BLaER1 treated with 17β-estradiol and CSF1 and Interleukin-3, amounts not matched to agents 10 nM and 100 nM (cell line): ENCODE data around the gene TMPRSS5.
"Not testable (repeated sequence)": the region's sequence is repeated elsewhere in the genome, so short reads cannot be mapped to it uniquely, and the experiment has no call there.

Source experiments
- H3K27ac ChIP-seq, 11 experiments: shearing (Covaris generic); formaldehyde crosslinking; 2 replicates each; pipeline ENCODE4 v1.8.1; 2022
- H3K27me3 ChIP-seq, 11 experiments: shearing (Covaris generic); formaldehyde crosslinking; 2 replicates each; pipeline ENCODE4 v1.8.1; 2022
- H3K36me3 ChIP-seq, 11 experiments: shearing (Covaris generic); formaldehyde crosslinking; 2 replicates each; pipeline ENCODE4 v1.8.1; 2022
- H3K4me1 ChIP-seq, 10 experiments: shearing (Covaris generic); formaldehyde crosslinking; 2 replicates each; pipeline ENCODE4 v1.8.1; 2022
- H3K4me2 ChIP-seq, 11 experiments: shearing (Covaris generic); formaldehyde crosslinking; 2 replicates each; pipeline ENCODE4 v1.8.1; 2022
- H3K4me3 ChIP-seq, 10 experiments: shearing (Covaris generic); formaldehyde crosslinking; 2 replicates each; pipeline ENCODE4 v1.8.1; 2022
- H3K9ac ChIP-seq, 11 experiments: shearing (Covaris generic); formaldehyde crosslinking; 2 replicates each; pipeline ENCODE4 v1.8.1; 2022
- H3K9me3 ChIP-seq, 11 experiments: shearing (Covaris generic); formaldehyde crosslinking; replicated peaks in 1 of 11; 2 replicates each; pipeline ENCODE4 v1.8.1; 2022
- H4K20me1 ChIP-seq, 11 experiments: shearing (Covaris generic); formaldehyde crosslinking; 2 replicates each; pipeline ENCODE4 v1.8.1; 2022
- Cebpa-rat ChIP-seq, 11 experiments: shearing (Covaris generic); IDR thresholded peaks; 2 replicates each; pipeline ENCODE4 v1.8.1; 2022

Gene TMPRSS5

GRCh38 chr11:113675565-113675964 is 30.5 kb downstream of the TMPRSS5 start:
- no peak for TF ChIP-seq Cebpa-rat (IDR thresholded peaks at IDR 0.05)
- Histone ChIP-seq H3K27ac (peak overlapping the region in 5 of 11 experiments; percentile 2 to 53 (median 52); a peak in 6 of 22 replicates), H3K27me3 (no peaks in the 10 kb centered on the region), H3K9ac (peak overlapping the region in 4 of 11 experiments; percentile 3 to 47 (median 20); a peak in 4 of 22 replicates), H3K4me3 (peak overlapping the region in 1 of 10 experiments; percentile 29; a peak in 1 of 20 replicates), H3K9me3 (no peaks in the 10 kb centered on the region), H3K4me2 (peak overlapping the region; percentile 28 to 88 (median 73)), H3K36me3 (no peaks in the 10 kb centered on the region), H3K4me1 (peaks cover 17 to 41% (median 32%) of the 10 kb centered on the region in 10 experiments), H4K20me1 (no peaks in the 10 kb centered on the region)

DNA sequence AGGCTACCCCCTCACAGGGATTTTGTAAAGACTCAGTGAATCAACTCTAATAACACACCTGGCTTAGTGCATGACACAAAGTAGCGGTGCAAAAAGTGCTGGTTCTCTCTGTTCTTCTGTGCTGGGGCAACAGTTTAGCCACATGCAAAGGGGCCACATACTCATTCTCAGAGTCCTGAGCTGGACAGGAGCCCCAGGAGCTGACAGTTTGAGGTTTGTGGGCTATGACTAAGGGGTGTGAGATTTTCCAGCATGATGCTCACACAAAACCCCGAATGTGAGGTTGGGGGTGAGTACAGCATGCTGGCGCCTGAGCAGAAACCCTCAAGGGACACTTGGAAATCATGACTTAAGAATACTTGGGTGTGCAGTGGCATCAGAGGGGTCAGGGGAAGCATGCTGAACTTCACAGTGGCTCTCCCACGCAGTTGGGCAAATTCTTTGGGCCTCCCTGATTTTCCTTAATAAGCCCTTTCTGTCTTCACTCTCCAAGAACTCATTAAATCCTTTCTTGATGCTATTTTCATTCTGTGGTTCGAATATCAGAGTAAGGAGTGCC is 31.0 kb downstream of the TMPRSS5 start:
- peak overlapping the region in 5 of 11 experiments; percentile 2 to 53 (median 52); a peak in 6 of 22 replicates for H3K27ac ChIP-seq
- no peaks in the 10 kb centered on the region for H3K27me3 ChIP-seq
- H3K4me3 ChIP-seq, result no peak overlapping the region
- no peaks in the 10 kb centered on the region for H3K36me3 ChIP-seq
- peaks cover 17 to 41% (median 32%) of the 10 kb centered on the region in 10 experiments for H3K4me1 ChIP-seq
- peak overlapping the region in 4 of 11 experiments; percentile 3 to 47 (median 20); a peak in 4 of 22 replicates for H3K9ac ChIP-seq
- H3K9me3 ChIP-seq, result no peaks in the 10 kb centered on the region
- H3K4me2 ChIP-seq, result peak overlapping the region; percentile 28 to 88 (median 73)
- TF ChIP-seq Cebpa-rat (IDR thresholded peaks at IDR 0.05), result no peak
- H4K20me1 ChIP-seq, result no peaks in the 10 kb centered on the region

- Histone ChIP-seq H3K36me3 (no peaks in the 10 kb centered on the region), H4K20me1 (no peaks in the 10 kb centered on the region), H3K4me1 (peaks cover 19 to 41% (median 32%) of the 10 kb centered on the region in 10 experiments), H3K9ac (no peak overlapping the region), H3K27ac (no peak overlapping the region), H3K4me3 (no peak overlapping the region), H3K9me3 (no peaks in the 10 kb centered on the region), H3K27me3 (no peaks in the 10 kb centered on the region), H3K4me2 (peak overlapping the region in 7 of 11 experiments; percentile 5 to 88 (median 68); a peak in 6 of 22 replicates)
- TF ChIP-seq Cebpa-rat (IDR thresholded peaks at IDR 0.05), result no peak
Measured at GRCh38 chr11:113674397-113674685, 31.8 kb downstream of the TMPRSS5 start.

GRCh38 chr11:113673550-113674396 is 32.3 kb downstream of the TMPRSS5 start:
- no peak overlapping the region for H3K27ac ChIP-seq
- H3K27me3 ChIP-seq, result no peaks in the 10 kb centered on the region
- H3K4me1 ChIP-seq, result peaks cover 22 to 41% (median 33%) of the 10 kb centered on the region in 10 experiments
- H3K9me3 ChIP-seq, result no peaks in the 10 kb centered on the region
- no peak overlapping the region for H3K4me3 ChIP-seq
- no peak overlapping the region for H3K9ac ChIP-seq
- peak overlapping the region in 7 of 11 experiments; percentile 3 to 77 (median 24); a peak in 9 of 22 replicates for H3K4me2 ChIP-seq
- no peaks in the 10 kb centered on the region for H3K36me3 ChIP-seq
- TF ChIP-seq Cebpa-rat (IDR thresholded peaks at IDR 0.05), result no peak
- no peaks in the 10 kb centered on the region for H4K20me1 ChIP-seq

DNA sequence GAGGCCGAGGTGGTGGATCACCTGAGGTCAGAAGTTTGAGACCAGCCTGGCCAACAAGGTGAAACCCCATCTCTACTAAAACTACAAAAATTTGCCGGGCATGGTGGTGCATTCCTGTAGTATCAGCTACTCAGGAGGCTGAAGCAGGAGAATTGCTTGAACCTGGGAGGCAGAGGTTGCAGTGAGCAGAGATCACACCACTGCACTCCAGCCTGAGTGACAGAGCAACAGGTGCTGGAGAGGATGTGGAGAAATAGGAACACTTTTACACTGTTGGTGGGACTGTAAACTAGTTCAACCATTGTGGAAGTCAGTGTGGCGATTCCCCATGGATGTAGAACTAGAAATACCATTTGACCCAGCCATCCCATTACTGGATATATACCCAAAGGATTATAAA is 34.2 kb downstream of the TMPRSS5 start:
- not testable (repeated sequence) for H3K9ac ChIP-seq

DNA sequence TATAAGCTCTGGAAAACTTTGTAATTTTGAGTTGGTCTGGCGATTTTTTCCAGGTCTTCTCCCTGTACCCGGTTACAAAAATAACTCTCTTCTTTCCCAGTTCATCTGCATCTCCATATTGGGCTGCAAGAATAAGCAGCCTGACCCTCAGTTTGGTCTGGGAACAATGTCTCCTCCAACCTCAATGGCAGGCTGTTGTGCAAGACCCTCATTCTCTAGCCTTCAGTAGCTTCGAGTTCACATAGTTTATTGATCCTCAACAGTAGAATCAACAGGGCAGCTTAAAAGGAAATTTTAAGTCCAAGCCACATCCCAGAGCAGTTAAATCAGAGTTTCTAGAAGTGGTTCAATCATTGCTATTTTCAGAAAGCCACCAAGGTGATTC is 35.3 kb downstream of the TMPRSS5 start:
- H3K27ac ChIP-seq, result no peak overlapping the region

More for the DNA sequence above, 34.2 kb downstream of the TMPRSS5 start:
- not testable (repeated sequence) for H3K4me3 ChIP-seq, H3K27ac ChIP-seq, H3K27me3 ChIP-seq, H3K36me3 ChIP-seq, H4K20me1 ChIP-seq, H3K4me2 ChIP-seq, H3K9me3 ChIP-seq
- peaks cover 22 to 41% (median 37%) of the 10 kb centered on the region in 10 experiments for H3K4me1 ChIP-seq

GRCh38 chr11:113670149-113670830 is 35.8 kb downstream of the TMPRSS5 start:
- Histone ChIP-seq H3K9ac (no peak overlapping the region), H4K20me1 (no peaks in the 10 kb centered on the region), H3K4me1 (peaks cover 7 to 28% (median 25%) of the 10 kb centered on the region in 10 experiments), H3K4me3 (no peak overlapping the region), H3K9me3 (peaks cover 8 to 18% (median 13%) of the 10 kb centered on the region in 11 experiments; a peak in 21 of 22 replicates), H3K4me2 (no peak overlapping the region), H3K27ac (no peak overlapping the region), H3K27me3 (no peaks in the 10 kb centered on the region), H3K36me3 (no peaks in the 10 kb centered on the region)
- TF ChIP-seq Cebpa-rat (IDR thresholded peaks at IDR 0.05), result no peak

More for the DNA sequence above, 35.3 kb downstream of the TMPRSS5 start:
- H3K4me2 ChIP-seq, result no peak overlapping the region
- H3K27me3 ChIP-seq, result no peaks in the 10 kb centered on the region
- no peaks in the 10 kb centered on the region for H4K20me1 ChIP-seq
- peaks cover 8 to 17% (median 9%) of the 10 kb centered on the region in 11 experiments; a peak in 21 of 22 replicates for H3K9me3 ChIP-seq
- no peak overlapping the region for H3K9ac ChIP-seq
- no peak overlapping the region for H3K4me3 ChIP-seq
- no peaks in the 10 kb centered on the region for H3K36me3 ChIP-seq
- no peak for TF ChIP-seq Cebpa-rat (IDR thresholded peaks at IDR 0.05)
- H3K4me1 ChIP-seq, result peaks cover 13 to 33% (median 31%) of the 10 kb centered on the region in 10 experiments

- no peak overlapping the region for H3K27ac ChIP-seq
- peaks cover 8 to 20% (median 15%) of the 10 kb centered on the region in 11 experiments; a peak in 21 of 22 replicates for H3K9me3 ChIP-seq
- H3K9ac ChIP-seq, result no peak overlapping the region
- H3K27me3 ChIP-seq, result no peaks in the 10 kb centered on the region
- no peaks in the 10 kb centered on the region for H4K20me1 ChIP-seq
- H3K4me3 ChIP-seq, result no peak overlapping the region
- TF ChIP-seq Cebpa-rat (IDR thresholded peaks at IDR 0.05), result no peak
- H3K4me1 ChIP-seq, result peaks cover 0 to 20% (median 5%) of the 10 kb centered on the region in 10 experiments; a peak in 12 of 20 replicates
- peak overlapping the region in 2 of 11 experiments; percentile 34 to 60; a peak in 3 of 22 replicates for H3K4me2 ChIP-seq
- no peaks in the 10 kb centered on the region for H3K36me3 ChIP-seq
Measured at GRCh38 chr11:113668255-113668654, 37.9 kb downstream of the TMPRSS5 start.

DNA sequence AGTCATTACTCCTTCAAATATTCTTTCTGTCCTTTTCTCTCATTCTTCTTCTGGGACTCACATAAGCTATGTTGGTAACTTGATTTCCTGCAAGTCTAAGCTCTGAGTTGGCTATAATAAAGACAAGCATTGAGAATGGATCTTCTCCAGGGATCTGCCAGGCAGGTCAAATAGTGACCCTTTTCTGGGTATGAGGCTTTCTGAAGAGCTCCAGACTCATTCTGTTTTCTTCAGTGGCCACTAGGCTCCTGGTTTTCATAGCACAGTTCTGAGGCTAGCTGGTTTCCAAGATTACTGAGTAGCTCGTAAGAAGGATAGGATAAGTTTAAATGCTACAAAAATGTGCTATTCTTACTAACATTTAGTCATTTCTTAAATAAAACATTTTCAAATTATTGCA is 38.3 kb downstream of the TMPRSS5 start:
- Histone ChIP-seq H4K20me1 (no peaks in the 10 kb centered on the region), H3K4me2 (no peak overlapping the region), H3K4me1 (peaks cover 0 to 20% (median under 1%) of the 10 kb centered on the region in 10 experiments; a peak in 8 of 20 replicates), H3K9me3 (peaks cover 8 to 20% (median 15%) of the 10 kb centered on the region in 11 experiments; a peak in 21 of 22 replicates), H3K27ac (no peak overlapping the region), H3K36me3 (no peaks in the 10 kb centered on the region), H3K9ac (no peak overlapping the region), H3K27me3 (no peaks in the 10 kb centered on the region), H3K4me3 (no peak overlapping the region)
- no peak for TF ChIP-seq Cebpa-rat (IDR thresholded peaks at IDR 0.05)
